AG04450 (cell line): ENCODE measurements around the gene SF3A1. TPM values are rescaled to one million over a fixed set of nuclear protein-coding genes. Genes with fewer than 3 reads are reported as not detected.

Experiments used
- CTCF ChIA-PET: fragments of 300-600, 350-600 bp; formaldehyde crosslinking; extraction: SDS; loops from one replicate; lab custom pipeline; 2022; ENCODE audit warnings: antibody characterized with exemption, inconsistent platforms; lab: Charles Lee
- POLR2A ChIA-PET: fragments of 350-600 bp; formaldehyde crosslinking; extraction: SDS; loops from one replicate; lab custom pipeline; 2021; ENCODE audit warnings: antibody characterized with exemption, inconsistent platforms; lab: Yijun Ruan, JAX
- DNase-seq: peaks from one replicate; pipeline ENCODE4 v3.0.0-alpha.2; 2011; ENCODE audit warnings: low read depth, low spot score
- H3K27ac ChIP-seq: one replicate; pipeline ENCODE4 v1.5.1; 2012; ENCODE audit warnings: low read depth, low read length, control low read depth
- H3K27me3 ChIP-seq: one replicate; pipeline ENCODE4 v1.6.0; 2012; ENCODE audit warnings: low read length; ENCODE audit not compliant: control insufficient read depth, insufficient read depth
- H3K4me3 ChIP-seq: 2 replicates; pipeline ENCODE4 v1.5.1; 2011; ENCODE audit warnings: mild to moderate bottlenecking, low read depth, low read length, control low read depth
- H3K9me3 ChIP-seq: 2 replicates; pipeline ENCODE4 v1.5.1; 2012; ENCODE audit warnings: low read length; ENCODE audit not compliant: control insufficient read depth, insufficient read depth
- polyA plus RNA-seq: library from polyadenylated mRNA; depleted of rRNA; stranded (reverse); fragments of >200 nt; gene quantifications from 2 replicates; pipeline ENCODE4 v1.2.3, GENCODE V29; 2011
- TF ChIP-seq, protein P1 (sequence below): IDR thresholded peaks from 2 replicates; pipeline ENCODE4 v1.5.1; 2011; ENCODE audit warnings: low read depth, low read length, control low read depth, inconsistent platforms

SF3A1 gene
- polyA plus RNA-seq, 1 experiment, result 53.1 TPM

DNA sequence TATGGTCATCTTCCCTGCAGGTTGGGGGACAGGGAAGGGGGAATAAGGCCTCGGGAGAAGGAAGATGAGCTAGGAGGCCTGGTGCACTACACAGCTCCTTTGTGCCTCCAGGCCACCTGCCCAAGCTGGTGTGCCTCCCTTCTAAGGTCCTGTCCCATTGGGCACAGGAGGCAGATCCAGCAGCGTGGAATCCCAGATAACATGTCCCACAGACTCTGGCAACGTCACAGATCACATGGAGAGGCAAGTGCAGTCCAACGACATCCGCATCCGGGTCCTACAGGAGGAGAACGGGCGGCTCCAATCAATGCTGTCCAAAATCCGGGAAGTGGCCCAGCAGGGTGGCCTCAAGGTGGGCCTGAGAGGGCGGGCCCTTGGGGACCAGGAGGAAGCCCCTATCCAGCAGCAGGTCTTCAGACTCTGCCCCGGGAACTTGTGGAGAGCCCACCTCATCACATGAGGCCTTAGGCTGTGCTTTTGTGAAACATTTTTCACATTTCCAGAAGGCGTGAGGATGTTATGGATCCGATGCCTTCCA, 18.7 kb upstream of the SF3A1 start:
- no peak for DNase-seq
- ChIA-PET POLR2A (no interaction called here), CTCF (interaction anchor here (0.7 to 1.9 kb wide), 3 partner anchors 12 to 49 kb away, joined by 4 to 8 read pairs (median 8); partner anchors contain the start of gene RNF215)
- Histone ChIP-seq H3K9me3 (no peaks in the 10 kb centered on the region), H3K27ac (no peak overlapping the region), H3K27me3 (no peaks in the 10 kb centered on the region), H3K4me3 (no peak overlapping the region)
- TF ChIP-seq, protein P1, sequence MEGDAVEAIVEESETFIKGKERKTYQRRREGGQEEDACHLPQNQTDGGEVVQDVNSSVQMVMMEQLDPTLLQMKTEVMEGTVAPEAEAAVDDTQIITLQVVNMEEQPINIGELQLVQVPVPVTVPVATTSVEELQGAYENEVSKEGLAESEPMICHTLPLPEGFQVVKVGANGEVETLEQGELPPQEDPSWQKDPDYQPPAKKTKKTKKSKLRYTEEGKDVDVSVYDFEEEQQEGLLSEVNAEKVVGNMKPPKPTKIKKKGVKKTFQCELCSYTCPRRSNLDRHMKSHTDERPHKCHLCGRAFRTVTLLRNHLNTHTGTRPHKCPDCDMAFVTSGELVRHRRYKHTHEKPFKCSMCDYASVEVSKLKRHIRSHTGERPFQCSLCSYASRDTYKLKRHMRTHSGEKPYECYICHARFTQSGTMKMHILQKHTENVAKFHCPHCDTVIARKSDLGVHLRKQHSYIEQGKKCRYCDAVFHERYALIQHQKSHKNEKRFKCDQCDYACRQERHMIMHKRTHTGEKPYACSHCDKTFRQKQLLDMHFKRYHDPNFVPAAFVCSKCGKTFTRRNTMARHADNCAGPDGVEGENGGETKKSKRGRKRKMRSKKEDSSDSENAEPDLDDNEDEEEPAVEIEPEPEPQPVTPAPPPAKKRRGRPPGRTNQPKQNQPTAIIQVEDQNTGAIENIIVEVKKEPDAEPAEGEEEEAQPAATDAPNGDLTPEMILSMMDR, result no peak

DNA sequence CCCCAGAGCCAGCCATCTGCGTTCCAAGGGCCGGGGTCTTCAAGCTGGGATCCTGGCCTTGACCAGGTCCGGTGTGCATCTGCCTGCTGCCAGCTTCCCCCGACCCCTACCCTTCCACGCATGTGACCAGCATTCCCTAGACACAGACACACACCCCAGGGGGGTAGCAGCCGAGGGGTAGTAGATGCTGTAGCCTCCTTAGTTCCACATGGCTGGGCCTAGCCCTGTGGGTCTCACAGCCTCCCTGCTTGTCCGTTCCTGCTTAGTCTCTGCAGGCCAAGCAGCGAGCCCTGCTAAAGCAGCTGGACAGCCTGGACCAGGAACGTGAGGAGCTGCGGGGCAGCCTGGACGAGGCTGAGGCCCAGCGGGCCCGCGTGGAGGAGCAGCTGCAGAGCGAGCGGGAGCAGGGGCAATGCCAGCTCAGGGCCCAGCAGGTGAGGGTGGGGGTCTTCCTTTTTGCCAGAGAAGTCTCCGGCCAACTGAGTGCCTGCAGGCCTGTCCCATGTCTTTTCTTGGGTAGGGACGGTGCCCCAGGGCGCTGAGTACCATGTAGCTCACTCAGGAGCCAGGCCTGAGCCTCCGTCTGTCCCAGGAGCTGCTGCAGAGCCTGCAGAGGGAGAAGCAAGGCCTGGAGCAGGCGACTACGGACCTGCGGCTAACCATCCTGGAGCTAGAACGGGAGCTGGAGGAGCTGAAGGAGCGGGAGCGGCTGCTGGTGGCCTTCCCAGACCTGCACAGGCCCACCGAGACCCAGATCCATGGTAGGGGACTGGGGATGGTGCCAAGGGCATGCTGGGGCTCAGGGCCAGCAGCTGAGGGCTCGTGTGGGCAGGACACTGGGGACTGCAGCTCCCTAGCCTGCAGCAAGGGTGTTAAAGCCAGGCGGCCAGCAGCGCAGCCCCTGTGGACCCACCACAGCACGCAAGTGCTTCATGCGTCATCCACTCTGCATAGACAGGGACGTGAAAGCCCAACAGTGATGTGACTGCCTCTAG, 16.9 kb upstream of the SF3A1 start:
- H3K4me3 ChIP-seq, result no peak overlapping the region
- ChIA-PET CTCF (interaction anchor here (1.0 to 1.9 kb wide), 2 partner anchors 14 kb away, joined by 4 to 8 read pairs; partner anchors contain the start of gene RNF215), POLR2A (interaction anchor here (1.5 kb wide), 1 partner anchor 17 kb away, joined by 5 read pairs; the partner anchor contains the start of genes CCDC157 and SF3A1)
- DNase-seq, result no peak
- no peak overlapping the region for H3K27ac ChIP-seq
- TF ChIP-seq, protein P1, result no peak
- H3K27me3 ChIP-seq, result no peaks in the 10 kb centered on the region
- H3K9me3 ChIP-seq, result no peaks in the 10 kb centered on the region

DNA sequence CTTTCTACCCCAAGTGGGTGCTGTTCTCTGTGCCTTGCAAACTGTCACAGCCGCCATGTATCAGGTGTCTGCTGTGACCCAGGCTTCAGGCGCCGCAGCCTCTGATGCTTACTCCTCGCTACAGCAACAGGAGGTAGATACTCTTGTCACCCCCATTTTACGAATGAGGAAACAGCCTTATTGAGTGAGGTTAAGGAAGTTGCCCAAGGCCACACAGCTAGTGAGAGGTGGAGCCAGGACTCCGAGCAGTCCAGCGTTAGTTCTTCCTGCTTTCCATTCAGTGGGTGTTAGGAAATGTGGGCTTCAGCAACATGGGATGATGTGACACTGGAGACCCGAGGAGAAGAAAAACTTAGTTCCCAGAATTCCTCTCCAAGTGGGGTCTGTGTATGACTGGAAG, 16.2 kb upstream of the SF3A1 start:
- TF ChIP-seq, protein P1, result no peak
- H3K9me3 ChIP-seq, result no peaks in the 10 kb centered on the region
- no peak overlapping the region for H3K27ac ChIP-seq
- POLR2A ChIA-PET, result interaction anchor here (0.6 kb wide), 1 partner anchor 426 kb away, joined by 5 read pairs; no protein-coding TSS in a partner anchor
- H3K4me3 ChIP-seq, result no peak overlapping the region
- no peak for DNase-seq
- CTCF ChIA-PET, result interaction anchor here (1.0 kb wide), 1 partner anchor 14 kb away, joined by 4 read pairs; the partner anchor contains the start of gene RNF215
- H3K27me3 ChIP-seq, result no peaks in the 10 kb centered on the region

DNA sequence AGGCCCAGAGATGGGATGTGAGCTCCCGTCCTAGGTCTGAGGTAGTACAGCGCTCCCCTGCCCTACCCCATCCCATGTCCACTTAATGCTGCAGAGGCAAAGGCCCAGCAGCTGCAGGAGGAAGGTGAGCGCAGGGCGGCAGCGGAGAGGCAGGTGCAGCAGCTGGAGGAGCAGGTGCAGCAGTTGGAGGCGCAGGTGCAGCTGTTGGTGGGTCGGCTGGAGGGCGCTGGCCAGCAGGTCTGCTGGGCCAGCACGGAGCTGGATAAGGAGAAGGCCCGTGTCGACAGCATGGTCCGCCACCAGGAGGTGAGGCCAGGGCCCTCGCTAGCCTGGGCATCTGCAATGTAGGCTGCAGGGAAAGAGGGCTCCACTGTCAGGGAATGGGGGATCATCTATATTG, 15.3 kb upstream of the SF3A1 start:
- H3K27me3 ChIP-seq, result no peaks in the 10 kb centered on the region
- TF ChIP-seq, protein P1, result no peak
- no peak for DNase-seq
- H3K9me3 ChIP-seq, result no peaks in the 10 kb centered on the region
- ChIA-PET CTCF (interaction anchor here (0.6 kb wide), 1 partner anchor 13 kb away, joined by 3 read pairs; no protein-coding TSS in a partner anchor), POLR2A (interaction anchor here (0.6 kb wide), 1 partner anchor 427 kb away, joined by 5 read pairs; no protein-coding TSS in a partner anchor)
- no peak overlapping the region for H3K4me3 ChIP-seq
- no peak overlapping the region for H3K27ac ChIP-seq
